BLaER1 (cell line): ENCODE data around the gene RIN3.

Experiments
- H3K27ac ChIP-seq: shearing (Covaris generic); formaldehyde crosslinking; 2 replicates; pipeline ENCODE4 v1.8.1; 2022
- H3K27me3 ChIP-seq: shearing (Covaris generic); formaldehyde crosslinking; 2 replicates; pipeline ENCODE4 v1.8.1; 2022
- H3K36me3 ChIP-seq: shearing (Covaris generic); formaldehyde crosslinking; 2 replicates; pipeline ENCODE4 v1.8.1; 2022
- H3K4me1 ChIP-seq: shearing (Covaris generic); formaldehyde crosslinking; 2 replicates; pipeline ENCODE4 v1.8.1; 2022
- H3K4me2 ChIP-seq: shearing (Covaris generic); formaldehyde crosslinking; 2 replicates; pipeline ENCODE4 v1.8.1; 2022
- H3K4me3 ChIP-seq: shearing (Covaris generic); formaldehyde crosslinking; 2 replicates; pipeline ENCODE4 v1.8.1; 2022
- H3K9ac ChIP-seq: shearing (Covaris generic); formaldehyde crosslinking; 2 replicates; pipeline ENCODE4 v1.8.1; 2022
- H3K9me3 ChIP-seq: shearing (Covaris generic); formaldehyde crosslinking; 2 replicates; pipeline ENCODE4 v1.8.1; 2022
- H4K20me1 ChIP-seq: shearing (Covaris generic); formaldehyde crosslinking; 2 replicates; pipeline ENCODE4 v1.8.1; 2022
- Cebpa-rat ChIP-seq: shearing (Covaris generic); IDR thresholded peaks from 2 replicates; pipeline ENCODE4 v1.8.1; 2022

RIN3 gene

GRCh38 chr14:92726135-92726932 is 212.8 kb downstream of the RIN3 start:
- no peak overlapping the region for H3K27ac ChIP-seq

GRCh38 chr14:92726933-92727262 is 213.3 kb downstream of the RIN3 start:
- H3K4me1 ChIP-seq, result peaks cover 31% of the 10 kb centered on the region
- peaks cover 9% of the 10 kb centered on the region for H3K9me3 ChIP-seq
- peaks cover 33% of the 10 kb centered on the region for H3K36me3 ChIP-seq
- no peak for TF ChIP-seq Cebpa-rat
- no peak overlapping the region for H3K27ac ChIP-seq
- H4K20me1 ChIP-seq, result no peaks in the 10 kb centered on the region
- no peak overlapping the region for H3K4me3 ChIP-seq
- no peaks in the 10 kb centered on the region for H3K27me3 ChIP-seq
- H3K4me2 ChIP-seq, result no peak overlapping the region
- no peak overlapping the region for H3K9ac ChIP-seq

More at GRCh38 chr14:92726135-92726932, 212.8 kb downstream of the RIN3 start:
- H3K4me2 ChIP-seq, result no peak overlapping the region
- no peak overlapping the region for H3K4me3 ChIP-seq
- H3K36me3 ChIP-seq, result peaks cover 27% of the 10 kb centered on the region
- TF ChIP-seq Cebpa-rat, result no peak
- no peaks in the 10 kb centered on the region for H4K20me1 ChIP-seq
- H3K9me3 ChIP-seq, result peaks cover 3% of the 10 kb centered on the region
- no peaks in the 10 kb centered on the region for H3K27me3 ChIP-seq
- peaks cover 31% of the 10 kb centered on the region for H3K4me1 ChIP-seq
- H3K9ac ChIP-seq, result no peak overlapping the region

- no peak overlapping the region for H3K27ac ChIP-seq
- TF ChIP-seq Cebpa-rat, result no peak
- peaks cover 31% of the 10 kb centered on the region for H3K4me1 ChIP-seq
- no peaks in the 10 kb centered on the region for H3K27me3 ChIP-seq
- peaks cover 19% of the 10 kb centered on the region for H3K9me3 ChIP-seq
- peak overlapping the region; percentile 43 for H3K4me2 ChIP-seq
- H3K36me3 ChIP-seq, result peaks cover 42% of the 10 kb centered on the region
- no peak overlapping the region for H3K9ac ChIP-seq
- H4K20me1 ChIP-seq, result no peaks in the 10 kb centered on the region
- H3K4me3 ChIP-seq, result no peak overlapping the region
These were observed 215.3 kb downstream of the RIN3 start for GRCh38 chr14:92728759-92729364.

GRCh38 chr14:92729634-92730358 is 216.2 kb downstream of the RIN3 start:
- Histone ChIP-seq H4K20me1 (no peaks in the 10 kb centered on the region), H3K4me2 (peak overlapping the region; percentile 49)

GRCh38 chr14:92731622-92732115 is 218.1 kb downstream of the RIN3 start:
- Histone ChIP-seq H4K20me1 (no peaks in the 10 kb centered on the region), H3K27me3 (no peaks in the 10 kb centered on the region), H3K4me2 (no peak overlapping the region), H3K9me3 (peaks cover 19% of the 10 kb centered on the region), H3K4me3 (no peak overlapping the region), H3K36me3 (peaks cover 26% of the 10 kb centered on the region), H3K4me1 (peaks cover 54% of the 10 kb centered on the region), H3K9ac (no peak overlapping the region), H3K27ac (no peak overlapping the region)
- TF ChIP-seq Cebpa-rat, result no peak

More at GRCh38 chr14:92729634-92730358, 216.2 kb downstream of the RIN3 start:
- H3K36me3 ChIP-seq, result peaks cover 35% of the 10 kb centered on the region
- peak overlapping the region; percentile 20; the same call in 1 of the 2 replicates for H3K27ac ChIP-seq
- H3K4me3 ChIP-seq, result no peak overlapping the region
- peak; percentile 35; the same call in 1 of the 2 replicates for TF ChIP-seq Cebpa-rat
- H3K9ac ChIP-seq, result peak overlapping the region; percentile 13; the same call in 1 of the 2 replicates
- peaks cover 19% of the 10 kb centered on the region for H3K9me3 ChIP-seq
- no peaks in the 10 kb centered on the region for H3K27me3 ChIP-seq
- H3K4me1 ChIP-seq, result peaks cover 35% of the 10 kb centered on the region

GRCh38 chr14:92733007-92733406 is 219.4 kb downstream of the RIN3 start:
- Histone ChIP-seq H3K27me3 (no peaks in the 10 kb centered on the region), H3K9ac (no peak overlapping the region), H4K20me1 (no peaks in the 10 kb centered on the region), H3K4me2 (no peak overlapping the region), H3K4me1 (peaks cover 66% of the 10 kb centered on the region), H3K4me3 (no peak overlapping the region), H3K27ac (no peak overlapping the region), H3K36me3 (peaks cover 23% of the 10 kb centered on the region), H3K9me3 (peaks cover 19% of the 10 kb centered on the region)
- no peak for TF ChIP-seq Cebpa-rat

DNA sequence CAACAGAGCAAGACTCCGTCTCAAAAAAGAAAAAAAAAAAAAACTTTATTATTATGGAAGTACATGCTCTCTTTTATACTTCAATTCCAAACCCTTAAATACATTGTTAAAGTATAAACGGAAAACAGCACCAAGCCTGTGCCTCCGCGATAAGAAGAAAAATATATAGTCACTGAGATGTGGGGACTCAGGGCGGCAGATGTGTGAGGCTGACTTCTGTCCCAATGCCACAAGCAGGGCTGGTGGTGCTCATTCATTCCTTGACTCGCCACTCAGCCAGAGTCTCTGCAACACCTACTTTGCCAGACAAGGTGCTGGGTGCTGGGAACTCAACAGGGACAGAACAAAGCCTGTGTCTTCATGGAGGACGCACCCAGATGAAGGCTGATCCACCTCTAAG is 221.0 kb downstream of the RIN3 start:
- H3K4me3 ChIP-seq, result no peak overlapping the region
- H4K20me1 ChIP-seq, result no peaks in the 10 kb centered on the region
- no peaks in the 10 kb centered on the region for H3K27me3 ChIP-seq
- H3K36me3 ChIP-seq, result peaks cover 24% of the 10 kb centered on the region
- no peak overlapping the region for H3K27ac ChIP-seq
- no peak for TF ChIP-seq Cebpa-rat
- H3K4me2 ChIP-seq, result no peak overlapping the region
- H3K9ac ChIP-seq, result no peak overlapping the region
- peaks cover 34% of the 10 kb centered on the region for H3K9me3 ChIP-seq
- H3K4me1 ChIP-seq, result peaks cover 66% of the 10 kb centered on the region

GRCh38 chr14:92735344-92735743 is 221.8 kb downstream of the RIN3 start:
- peak overlapping the region; percentile 2; the same call in 1 of the 2 replicates for H3K4me2 ChIP-seq
- H3K27me3 ChIP-seq, result no peaks in the 10 kb centered on the region
- H3K27ac ChIP-seq, result no peak overlapping the region
- H3K9ac ChIP-seq, result no peak overlapping the region
- peaks cover 29% of the 10 kb centered on the region for H3K36me3 ChIP-seq
- peaks cover 36% of the 10 kb centered on the region for H3K9me3 ChIP-seq
- no peak for TF ChIP-seq Cebpa-rat
- H4K20me1 ChIP-seq, result no peaks in the 10 kb centered on the region
- peaks cover 62% of the 10 kb centered on the region for H3K4me1 ChIP-seq
- H3K4me3 ChIP-seq, result no peak overlapping the region

- no peak for TF ChIP-seq Cebpa-rat
- Histone ChIP-seq H3K36me3 (peaks cover 30% of the 10 kb centered on the region), H3K4me2 (peak overlapping the region; percentile 79), H3K9me3 (peaks cover 24% of the 10 kb centered on the region), H3K4me1 (peaks cover 56% of the 10 kb centered on the region), H4K20me1 (no peaks in the 10 kb centered on the region), H3K9ac (peak overlapping the region; percentile 63), H3K27ac (peak overlapping the region; percentile 73), H3K27me3 (no peaks in the 10 kb centered on the region), H3K4me3 (peak overlapping the region; percentile 50)
These were observed 223.6 kb downstream of the RIN3 start for GRCh38 chr14:92737206-92737605.
